GM19238 (cell line): Measurements from ENCODE around the gene ESR2.

Source experiments
- DNase-seq: peaks from one replicate; pipeline ENCODE4 v3.0.0; 2011; ENCODE audit warnings: low spot score; ENCODE audit not compliant: insufficient read length

Gene ESR2

GRCh38 chr14:64266239-64266638 lies 27.9 kb downstream of the ESR2 start:
- no peak for DNase-seq

DNA sequence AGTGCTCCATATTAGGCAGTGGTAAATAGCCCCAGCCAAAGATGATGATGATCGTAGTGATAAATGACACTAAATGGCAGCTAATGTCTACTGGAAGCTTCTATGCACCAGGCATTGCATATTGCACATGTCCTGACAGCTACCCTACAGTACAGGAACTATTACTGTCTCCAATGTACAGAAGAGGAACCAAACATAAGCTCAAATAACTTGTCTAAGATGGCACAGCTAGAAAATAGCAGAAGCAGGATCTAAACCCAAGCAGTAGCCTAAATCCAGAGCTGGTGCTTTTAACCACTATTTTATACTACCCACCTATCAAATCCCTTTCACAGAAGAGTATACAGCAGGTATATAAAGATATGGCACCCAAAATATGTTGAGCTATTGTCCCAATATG lies 28.9 kb downstream of the ESR2 start:
- no peak for DNase-seq

DNA sequence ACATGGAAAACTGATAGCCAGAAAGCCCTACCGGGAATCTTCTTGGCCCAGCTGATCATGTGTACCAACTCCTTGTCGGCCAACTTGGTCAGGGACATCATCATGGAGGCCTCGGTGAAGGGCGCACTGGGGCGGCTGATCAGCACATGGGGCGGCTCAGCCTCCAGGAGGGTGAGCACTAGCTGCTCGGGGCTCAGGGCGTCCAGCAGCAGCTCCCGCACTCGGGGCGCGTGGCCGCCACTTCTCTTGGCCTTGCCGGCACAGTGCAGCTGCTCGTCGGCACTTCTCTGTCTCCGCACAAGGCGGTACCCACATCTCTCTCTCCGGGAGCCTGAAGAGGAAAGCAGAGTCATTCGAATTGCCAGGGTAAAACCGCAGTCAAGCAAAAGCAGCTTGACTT lies 33.8 kb downstream of the ESR2 start:
- DNase-seq: no peak

- DNase-seq: no peak
These were observed 38.4 kb downstream of the ESR2 start for GRCh38 chr14:64255756-64256155.

GRCh38 chr14:64253672-64254071 lies 40.5 kb downstream of the ESR2 start:
- no peak for DNase-seq

DNA sequence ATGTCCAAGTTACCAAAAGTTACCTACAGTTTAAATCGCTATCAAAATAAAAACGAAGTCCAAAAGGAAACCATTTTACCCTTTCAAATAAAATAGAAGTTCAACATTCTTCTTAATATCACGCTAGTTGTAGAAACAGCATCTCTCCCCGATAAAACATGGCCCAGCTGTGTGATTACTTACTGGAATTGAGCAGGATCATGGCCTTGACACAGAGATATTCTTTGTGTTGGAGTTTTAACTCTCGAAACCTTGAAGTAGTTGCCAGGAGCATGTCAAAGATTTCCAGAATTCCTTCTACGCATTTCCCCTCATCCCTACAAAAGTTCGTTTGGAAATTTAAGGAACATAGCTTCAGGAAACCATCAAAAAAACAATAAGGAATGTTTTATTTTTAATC lies 44.8 kb downstream of the ESR2 start:
- no peak for DNase-seq

- no peak for DNase-seq
These were observed 45.5 kb downstream of the ESR2 start for GRCh38 chr14:64248689-64249088.

DNA sequence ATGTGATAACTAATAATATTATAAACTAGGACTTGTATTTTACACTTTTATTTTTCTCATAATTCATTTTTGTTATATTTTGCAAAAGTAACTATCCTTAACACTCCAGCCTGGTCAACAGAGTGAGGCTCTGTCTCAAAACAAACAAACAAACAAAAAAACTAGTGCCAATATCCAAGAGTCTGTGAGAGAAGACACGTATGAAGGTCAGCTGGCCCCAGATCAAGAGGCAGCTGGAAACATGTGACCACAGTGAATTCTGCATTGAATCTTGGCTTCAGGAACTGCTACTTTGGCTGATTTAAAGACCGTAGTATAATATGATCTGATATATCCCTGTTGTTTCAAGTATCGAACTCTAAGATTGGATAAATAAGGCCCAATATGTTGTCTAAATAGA lies 47.0 kb downstream of the ESR2 start:
- no peak for DNase-seq

- no peak for DNase-seq
These were observed 47.5 kb downstream of the ESR2 start for GRCh38 chr14:64246688-64247087.

DNA sequence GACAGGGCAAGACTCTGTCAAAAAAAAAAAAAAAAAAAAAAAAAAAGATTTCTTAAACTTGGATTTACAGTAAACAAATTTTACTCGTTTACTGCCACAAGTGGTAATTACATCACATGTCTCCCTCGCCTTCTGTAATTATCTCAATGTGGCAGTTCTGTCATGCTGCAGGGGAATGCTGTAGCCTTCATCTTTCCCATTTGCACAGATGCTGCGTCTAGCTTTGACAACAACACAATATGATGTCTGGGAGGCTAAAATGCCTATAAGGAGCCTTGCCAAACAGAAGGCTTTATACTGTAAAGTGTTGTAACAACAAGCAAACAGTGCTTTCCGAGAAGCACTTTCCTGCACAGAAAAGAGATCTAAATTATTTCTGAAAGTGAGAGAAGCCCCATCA lies 48.7 kb downstream of the ESR2 start:
- no peak for DNase-seq

DNA sequence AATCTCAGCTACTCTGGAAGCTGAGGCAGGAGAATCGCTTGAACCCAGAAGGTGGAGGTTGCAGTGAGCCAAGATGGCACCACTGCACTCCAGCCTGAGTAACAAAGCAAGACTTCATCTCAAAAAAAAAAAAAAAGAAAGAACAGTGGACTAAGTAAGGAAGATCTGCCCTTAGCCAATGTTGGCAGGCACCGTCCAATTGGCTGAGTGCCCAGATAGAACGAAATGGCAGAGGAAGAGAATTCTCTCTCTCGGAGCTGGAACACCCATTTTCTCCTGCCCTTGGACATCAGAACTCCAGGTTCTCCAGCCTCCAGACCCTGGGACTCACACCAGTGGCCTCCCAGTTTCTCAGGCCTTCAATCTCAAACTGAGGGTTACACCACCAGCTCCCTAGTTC lies 49.9 kb downstream of the ESR2 start:
- DNase-seq: no peak

- DNase-seq: no peak
These were observed 55.5 kb downstream of the ESR2 start for GRCh38 chr14:64238631-64239030.

GRCh38 chr14:64238049-64238448 lies 56.1 kb downstream of the ESR2 start:
- no peak for DNase-seq

DNA sequence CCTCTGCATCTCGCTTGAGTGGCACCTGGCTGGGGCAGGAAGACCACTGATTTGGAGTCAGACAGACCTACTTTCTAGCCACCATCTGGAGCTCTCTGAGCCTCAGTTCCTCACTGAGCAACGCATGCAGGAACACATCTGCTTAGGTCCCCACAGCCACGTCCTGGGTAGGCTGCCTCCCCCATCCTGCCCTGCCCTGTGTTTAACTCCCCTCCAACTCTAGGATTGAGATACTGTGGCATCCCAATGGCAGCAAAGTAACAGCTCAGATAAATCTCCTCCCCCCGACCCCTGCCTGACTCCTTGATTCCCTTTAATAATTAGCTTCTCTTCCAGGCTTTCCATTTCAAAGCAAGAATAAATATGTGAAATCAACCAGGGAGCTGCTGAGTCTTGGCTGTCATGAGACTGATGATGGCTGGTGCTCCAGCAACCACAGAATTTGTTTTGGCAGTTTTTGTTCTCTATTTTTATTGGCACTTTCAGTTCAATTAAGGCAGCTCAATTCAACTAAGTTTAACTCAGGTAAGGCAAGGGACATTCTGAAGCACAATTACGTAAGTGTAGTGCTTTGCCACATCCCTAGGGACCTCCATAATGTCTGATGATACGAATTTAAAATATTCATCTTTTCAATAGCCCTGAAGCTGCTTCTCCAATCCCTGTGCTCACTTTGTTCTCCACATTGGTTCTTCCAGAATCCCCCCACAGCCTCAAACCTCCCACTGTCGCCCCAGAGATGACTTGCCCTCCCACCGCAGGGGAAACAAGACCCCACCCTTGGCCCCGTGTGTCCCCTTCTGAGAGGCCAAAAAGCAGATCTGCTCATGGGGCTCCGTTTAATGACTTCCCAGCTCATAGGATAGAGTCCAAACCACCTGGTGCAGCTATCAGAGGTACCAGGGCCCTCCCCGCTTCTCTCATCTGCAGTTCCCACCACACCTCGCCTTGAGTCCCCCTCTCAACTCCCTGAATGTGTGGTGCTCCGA lies 58.2 kb downstream of the ESR2 start:
- DNase-seq: peak; percentile 62

DNA sequence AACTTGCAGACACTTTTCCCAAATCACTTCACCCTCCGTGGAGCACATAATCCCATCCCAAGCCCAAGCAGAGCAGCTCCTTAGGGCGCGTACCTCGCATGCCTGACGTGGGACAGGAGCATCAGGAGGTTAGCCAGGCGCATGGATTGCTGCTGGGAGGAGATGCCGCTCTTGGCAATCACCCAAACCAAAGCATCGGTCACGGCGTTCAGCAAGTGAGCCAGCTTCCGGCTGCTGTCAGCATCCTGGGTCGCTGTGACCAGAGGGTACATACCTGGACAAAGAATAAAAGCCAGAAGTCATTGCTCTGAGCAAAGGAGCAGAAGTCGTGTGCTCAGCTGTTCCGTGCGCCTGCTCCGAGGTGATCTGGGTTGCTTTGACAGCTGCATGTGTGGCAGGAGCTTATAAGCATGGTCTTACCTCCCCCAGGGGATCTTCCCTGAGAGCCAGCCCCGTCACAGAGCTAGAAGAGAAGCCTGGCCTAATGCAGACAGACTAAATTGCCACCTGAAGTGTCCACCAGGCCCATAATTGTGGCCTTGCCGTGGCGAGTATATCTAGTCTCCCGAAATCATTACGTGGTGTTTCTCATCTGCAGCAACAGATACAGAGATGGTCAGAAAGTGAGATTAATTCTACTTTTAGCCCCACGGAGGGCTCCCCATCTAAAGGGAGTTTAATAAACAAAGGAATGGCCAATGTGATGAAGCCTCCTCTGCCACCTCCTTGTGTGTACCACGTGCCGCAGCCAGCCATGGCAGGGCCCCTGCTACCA lies 59.1 kb downstream of the ESR2 start:
- DNase-seq: no peak

GRCh38 chr14:64233531-64234190 lies 60.5 kb downstream of the ESR2 start:
- DNase-seq: no peak

GRCh38 chr14:64232944-64233343 lies 61.2 kb downstream of the ESR2 start:
- no peak for DNase-seq

DNA sequence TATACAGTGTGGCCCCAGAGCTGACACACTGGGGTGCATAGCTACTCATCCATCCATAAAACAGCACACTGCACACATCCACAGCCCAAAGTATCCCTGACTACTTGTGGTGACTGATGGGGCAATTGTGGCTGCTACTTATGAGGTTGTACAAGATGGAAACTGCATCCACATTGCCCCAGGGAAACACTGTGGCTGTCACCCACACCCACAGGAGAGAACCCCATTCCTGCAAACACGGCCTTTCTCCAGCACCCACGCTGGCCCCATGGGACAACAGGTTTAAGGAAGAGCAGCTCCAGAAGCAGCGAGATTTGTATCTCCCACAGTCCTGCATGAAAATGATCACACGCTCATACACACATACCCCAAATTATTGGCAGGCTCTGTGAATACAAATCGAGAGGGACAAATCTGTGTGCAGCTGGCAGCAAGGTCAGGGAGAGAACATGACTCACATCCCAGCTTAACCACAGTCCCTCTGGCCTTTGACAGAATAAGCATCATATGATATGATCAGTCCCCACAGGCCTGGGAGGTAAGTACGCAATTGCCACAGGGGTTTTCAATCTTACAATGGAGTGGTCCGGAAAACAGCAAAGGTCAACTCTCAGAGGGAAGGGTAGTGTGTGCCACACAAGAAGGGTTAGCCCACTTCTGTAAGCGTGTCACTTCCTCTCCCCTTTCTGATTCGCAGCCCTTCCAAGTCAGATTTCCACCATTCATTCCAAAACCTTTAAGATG lies 61.9 kb downstream of the ESR2 start:
- DNase-seq: no peak

DNA sequence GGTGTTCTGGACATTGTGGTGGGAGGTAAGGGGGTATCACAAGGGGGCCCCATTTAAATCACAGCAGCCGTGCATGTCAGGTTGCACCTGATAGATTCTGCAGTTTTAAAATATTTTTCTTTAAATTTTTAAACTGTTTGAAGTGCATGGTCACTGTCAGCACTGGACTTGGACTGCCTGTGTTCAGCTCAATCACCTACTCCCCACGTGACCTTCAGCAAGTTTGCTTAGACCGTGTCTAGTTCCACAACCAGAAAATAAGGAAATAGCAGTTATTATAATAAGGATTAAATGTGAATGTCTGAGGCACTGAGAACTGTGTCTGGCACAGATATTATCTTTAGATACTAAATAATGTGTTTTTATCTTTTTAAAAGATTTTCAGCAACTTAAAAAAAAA lies 64.7 kb downstream of the ESR2 start:
- no peak for DNase-seq

GRCh38 chr14:64227856-64228255 lies 66.3 kb downstream of the ESR2 start:
- no peak for DNase-seq

- DNase-seq: no peak
These were observed 68.9 kb downstream of the ESR2 start for GRCh38 chr14:64225151-64225757.
